ENCODE results near the gene ADD2.

GRCh38 chr2:70806013-70806412, 38.0 kb upstream of the ADD2 start:
- TF ChIP-seq, protein P1, sequence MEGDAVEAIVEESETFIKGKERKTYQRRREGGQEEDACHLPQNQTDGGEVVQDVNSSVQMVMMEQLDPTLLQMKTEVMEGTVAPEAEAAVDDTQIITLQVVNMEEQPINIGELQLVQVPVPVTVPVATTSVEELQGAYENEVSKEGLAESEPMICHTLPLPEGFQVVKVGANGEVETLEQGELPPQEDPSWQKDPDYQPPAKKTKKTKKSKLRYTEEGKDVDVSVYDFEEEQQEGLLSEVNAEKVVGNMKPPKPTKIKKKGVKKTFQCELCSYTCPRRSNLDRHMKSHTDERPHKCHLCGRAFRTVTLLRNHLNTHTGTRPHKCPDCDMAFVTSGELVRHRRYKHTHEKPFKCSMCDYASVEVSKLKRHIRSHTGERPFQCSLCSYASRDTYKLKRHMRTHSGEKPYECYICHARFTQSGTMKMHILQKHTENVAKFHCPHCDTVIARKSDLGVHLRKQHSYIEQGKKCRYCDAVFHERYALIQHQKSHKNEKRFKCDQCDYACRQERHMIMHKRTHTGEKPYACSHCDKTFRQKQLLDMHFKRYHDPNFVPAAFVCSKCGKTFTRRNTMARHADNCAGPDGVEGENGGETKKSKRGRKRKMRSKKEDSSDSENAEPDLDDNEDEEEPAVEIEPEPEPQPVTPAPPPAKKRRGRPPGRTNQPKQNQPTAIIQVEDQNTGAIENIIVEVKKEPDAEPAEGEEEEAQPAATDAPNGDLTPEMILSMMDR (IDR thresholded peaks at IDR 0.05): no peak
- no peak for TF ChIP-seq EZH2 (IDR thresholded peaks at IDR 0.05)

All from neural progenitor cell (in vitro differentiated cells).